Measurements from ENCODE around the gene ATP10A.

- no peak for TF ChIP-seq POLR2AphosphoS5 (IDR thresholded peaks at IDR 0.05)
- no peak for TF ChIP-seq RAD21 (conservative IDR thresholded peaks at IDR 0.05)
- TF ChIP-seq EP300 (conservative IDR thresholded peaks at IDR 0.05; ENCODE audit: poor library complexity, severe bottlenecking): no peak
- TF ChIP-seq CTCF (IDR thresholded peaks at IDR 0.05; ENCODE audit: poor library complexity, severe bottlenecking): no peak
Measured at GRCh38 chr15:25847051-25847450, 16.1 kb downstream of the ATP10A start.

Measured in neural cell (in vitro differentiated cells).